GM21360 (cell line): ENCODE results near the gene SFI1.

ENCODE experiments used
- ATAC-seq: cut with Tn5 transposase; IDR thresholded peaks from one replicate; pipeline ENCODE4 v1.9.1; 2021; ENCODE audit warnings: mild to moderate bottlenecking, moderate library complexity; ENCODE audit not compliant: unreplicated experiment

The SFI1 gene

GRCh38 chr22:31661851-31662667, 165.7 kb downstream of the SFI1 start, which contains the start of gene PISD:
TSS of gene PISD (minus strand) at chr22:31662215. CDS start at chr22:31662208, 7 bp downstream.
- ATAC-seq, result peak; percentile 74

- ATAC-seq, result no peak
Observed at GRCh38 chr22:31662668-31663037, 166.3 kb downstream of the SFI1 start.
